NCI-H2107 treated with DMSO at 0.1 percent for 48 hours (cell line): Measurements from ENCODE around the gene AARSD1.
"Not testable (repeated sequence)": the region's sequence is repeated elsewhere in the genome, so short reads cannot be mapped to it uniquely, and the experiment has no call there.

ENCODE experiments used
- DNase-seq: peaks from one replicate; lab custom pipeline; 2025; ENCODE audit not compliant: unreplicated experiment; lab: John Stamatoyannopoulos, UW

AARSD1 gene

DNA sequence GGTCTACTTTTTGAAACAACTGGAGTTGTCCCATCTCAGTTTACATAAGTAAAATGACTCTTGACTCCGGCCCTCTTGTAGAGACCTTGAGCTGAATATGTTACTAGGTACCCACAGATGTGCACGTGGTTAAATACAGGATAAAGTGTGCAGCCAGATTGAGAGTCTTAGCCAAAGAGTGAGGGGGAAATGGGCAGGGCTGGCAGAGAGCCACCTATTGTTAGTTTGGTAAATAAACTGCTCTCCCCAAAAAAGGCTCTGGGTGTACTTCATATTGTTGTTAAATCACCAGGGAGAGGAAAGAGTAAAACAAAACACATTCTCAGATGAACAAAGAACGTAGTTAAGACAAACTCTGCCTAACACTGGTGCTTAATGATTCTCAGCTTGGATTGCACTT is 43.3 kb downstream of the AARSD1 start:
- peak; percentile 40 for DNase-seq

DNA sequence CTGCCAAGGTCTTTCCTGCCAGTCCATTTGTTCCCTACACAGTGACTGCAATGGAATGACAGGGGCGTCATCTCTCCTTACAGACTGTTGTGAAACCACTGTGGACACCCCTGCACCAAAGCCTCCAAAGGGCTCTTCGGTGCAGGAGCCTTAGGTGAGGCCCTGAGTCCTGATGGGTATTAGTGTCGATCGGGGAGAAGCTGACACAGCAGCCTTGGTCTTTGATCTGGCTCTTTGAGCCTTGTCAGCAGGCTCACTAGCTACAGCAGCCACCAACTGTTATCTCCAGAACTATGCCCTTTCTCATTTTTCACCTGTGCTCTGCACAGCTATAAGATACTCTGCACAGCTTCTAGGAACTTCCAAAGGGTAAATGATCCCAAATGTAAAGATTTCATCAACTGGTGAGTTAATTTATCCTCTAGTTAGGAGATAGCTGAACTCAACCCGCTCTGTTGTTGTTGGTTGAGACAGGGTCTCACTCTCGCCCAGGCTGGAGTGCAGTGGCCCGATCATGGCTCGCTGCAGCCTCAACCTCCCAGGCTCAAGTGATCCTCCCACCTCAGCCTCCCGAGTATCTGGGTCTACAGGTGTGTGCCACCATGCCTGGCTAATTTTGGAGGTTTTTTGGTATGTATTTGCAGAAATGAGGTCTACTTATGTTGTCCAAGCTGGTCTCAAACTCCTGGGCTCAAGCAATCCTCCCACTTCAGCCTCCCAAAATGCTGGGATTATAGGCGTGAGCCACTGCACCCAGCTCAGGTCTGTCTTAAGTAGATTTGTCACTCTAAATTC is 44.0 kb downstream of the AARSD1 start:
- DNase-seq: no peak

DNA sequence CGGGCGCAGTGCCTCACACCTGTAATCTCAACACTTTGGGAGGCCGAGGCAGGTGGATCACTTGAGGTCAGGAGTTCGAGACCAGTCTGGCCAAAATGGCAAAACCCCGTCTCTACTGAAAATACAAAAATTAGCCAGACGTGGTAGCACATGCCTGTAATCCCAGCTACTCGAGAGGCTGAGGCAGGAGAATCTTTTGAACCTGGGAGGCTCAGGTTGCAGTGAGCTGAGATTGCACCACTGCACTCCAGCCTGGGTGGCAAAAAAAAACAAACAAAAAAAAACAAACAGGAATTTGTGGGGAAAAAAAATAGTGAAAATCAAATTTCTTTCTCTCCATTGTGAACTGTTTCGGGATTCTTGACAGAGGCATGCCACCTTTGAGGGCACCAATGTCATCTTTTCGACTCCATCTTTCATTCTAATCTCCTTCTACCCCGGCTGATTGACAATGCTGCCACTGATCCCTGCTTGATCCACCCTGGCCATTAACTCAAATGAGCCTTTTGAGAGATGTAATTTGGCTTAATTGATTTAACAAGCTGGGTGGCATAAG is 44.7 kb downstream of the AARSD1 start:
- DNase-seq: not testable (repeated sequence)

DNA sequence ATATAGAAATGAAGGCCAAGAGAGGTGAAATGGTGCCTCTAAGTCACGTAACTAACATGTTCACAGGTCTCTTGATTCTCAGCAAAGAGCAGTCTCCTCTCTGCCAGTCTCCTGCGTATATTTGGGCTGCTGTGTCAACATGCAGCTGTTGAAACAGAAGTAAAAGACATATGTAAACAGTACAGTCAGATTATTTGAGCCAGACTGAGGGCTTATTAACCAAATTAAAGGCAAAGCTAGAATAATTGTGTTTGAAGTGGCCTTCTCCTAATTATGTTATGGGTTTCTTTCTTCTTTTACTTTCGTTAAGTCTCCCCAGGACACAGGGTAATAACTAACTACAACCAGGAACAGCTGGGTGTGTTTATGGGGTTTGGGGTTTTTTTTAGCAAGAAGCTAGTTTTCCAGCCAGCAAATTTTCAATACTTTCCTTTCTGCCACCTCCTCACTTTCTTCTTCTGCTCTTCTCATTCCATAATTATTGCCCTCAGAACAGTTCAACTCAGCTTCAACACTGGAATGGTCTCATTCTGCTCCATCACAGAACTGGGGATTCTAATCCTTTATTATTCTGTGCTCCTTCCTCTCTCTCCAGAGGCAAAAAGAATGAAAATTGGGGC is 45.2 kb downstream of the AARSD1 start:
- DNase-seq: peak; percentile 11

DNA sequence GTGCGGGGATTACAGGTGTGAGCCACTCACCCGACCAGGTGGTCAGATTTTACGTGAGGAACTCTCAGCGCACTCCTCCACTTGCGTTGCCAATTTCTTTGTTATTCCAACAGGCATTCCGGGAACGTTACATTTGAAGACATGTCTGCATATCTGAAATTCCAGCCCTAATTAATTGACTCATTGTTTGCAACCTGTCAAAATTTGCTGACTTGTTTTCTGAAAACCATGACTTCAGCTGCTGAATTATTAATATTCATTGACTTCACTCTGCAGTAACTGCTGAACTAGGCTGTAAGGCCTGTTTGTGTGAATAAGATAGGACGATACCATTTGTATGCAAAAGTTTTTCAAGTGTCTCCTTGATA is 47.0 kb downstream of the AARSD1 start:
- no peak for DNase-seq

DNA sequence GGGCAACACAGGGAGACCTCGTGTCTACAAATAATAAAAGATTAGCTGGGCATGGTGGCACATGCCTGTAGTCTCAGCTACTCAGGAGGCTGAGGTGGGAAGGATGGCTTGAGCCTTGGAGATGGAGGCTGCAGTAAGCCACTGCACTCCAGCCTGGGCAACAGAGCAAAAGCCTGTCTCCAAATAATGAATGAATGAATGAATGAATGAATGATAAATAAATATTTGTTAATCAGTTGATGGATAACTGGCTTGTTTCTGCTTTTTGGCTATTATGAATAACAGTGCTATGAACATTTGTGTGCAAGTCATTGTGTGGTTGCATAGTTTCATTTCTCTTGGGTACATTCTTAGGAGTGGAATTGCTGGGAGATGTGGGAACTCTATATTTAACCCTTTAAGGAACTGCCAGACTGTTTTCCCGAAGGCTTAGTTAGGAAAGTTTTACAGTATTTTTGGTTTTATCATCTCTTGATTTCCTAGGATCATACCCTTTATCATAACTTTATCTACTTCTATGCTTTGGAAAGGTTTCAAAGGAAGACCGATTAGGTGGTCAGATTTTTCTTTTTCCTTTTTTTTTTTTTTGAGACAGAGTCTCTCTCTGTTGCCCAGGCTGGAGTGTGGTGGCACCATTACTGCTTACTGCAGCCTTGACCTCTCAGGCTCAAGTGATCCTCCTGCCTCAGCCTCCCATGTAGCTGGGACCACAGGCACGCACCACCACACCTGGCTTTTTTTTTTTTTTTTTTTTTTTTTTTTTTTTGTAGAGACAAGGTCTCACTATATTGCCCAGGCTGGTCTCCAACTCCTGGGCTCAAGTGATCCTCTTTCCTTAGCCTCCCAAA is 47.6 kb downstream of the AARSD1 start:
- not testable (repeated sequence) for DNase-seq

DNA sequence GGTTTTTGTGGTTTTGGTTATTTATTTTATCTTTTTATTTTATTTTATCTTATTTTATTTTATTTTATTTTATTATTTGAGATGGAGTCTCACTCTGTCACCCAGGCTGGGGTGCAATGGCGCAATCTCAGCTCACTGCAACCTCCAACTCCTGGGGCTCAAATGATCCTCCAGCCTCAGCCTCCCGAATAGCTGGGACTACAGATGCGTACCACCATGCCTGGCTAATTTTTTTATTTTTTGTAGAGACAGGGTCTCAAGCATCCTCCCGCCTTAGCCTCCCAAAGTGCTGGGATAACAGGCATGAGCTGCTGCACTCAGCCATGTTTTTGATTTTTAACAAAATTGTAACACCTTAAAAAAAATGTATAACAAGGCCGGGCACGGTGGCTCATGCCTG is 49.0 kb downstream of the AARSD1 start:
- DNase-seq: not testable (repeated sequence)

DNA sequence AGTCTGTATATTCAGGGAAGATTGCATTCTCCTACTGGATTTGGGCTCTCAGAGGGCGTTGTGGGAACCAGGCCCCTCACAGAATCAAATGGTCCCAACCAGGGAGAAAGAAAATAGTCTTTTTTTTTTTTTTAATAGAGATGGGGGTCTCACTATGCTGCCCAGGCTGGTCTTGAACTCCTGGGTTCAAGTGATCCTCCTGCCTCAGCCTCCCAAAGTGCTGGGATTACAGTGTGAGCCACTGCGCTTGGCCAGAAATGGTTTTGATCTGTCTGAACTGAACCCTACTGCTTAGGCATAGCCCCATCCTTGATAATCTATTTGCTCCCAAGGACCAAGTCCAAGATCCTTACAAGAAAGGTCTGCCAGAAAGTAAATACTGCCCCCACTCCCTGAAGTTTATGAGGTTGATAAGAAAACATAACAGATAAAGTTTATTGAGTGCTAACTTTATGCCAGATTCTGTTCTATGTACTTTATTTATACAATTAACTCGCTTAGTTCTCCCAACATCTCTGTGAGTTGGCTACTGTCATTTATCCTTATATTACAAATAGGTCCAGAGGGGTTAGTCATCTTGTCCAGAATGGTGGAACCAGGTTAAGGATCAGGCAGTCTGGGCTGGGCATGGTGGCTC is 50.2 kb downstream of the AARSD1 start:
- DNase-seq: no peak

DNA sequence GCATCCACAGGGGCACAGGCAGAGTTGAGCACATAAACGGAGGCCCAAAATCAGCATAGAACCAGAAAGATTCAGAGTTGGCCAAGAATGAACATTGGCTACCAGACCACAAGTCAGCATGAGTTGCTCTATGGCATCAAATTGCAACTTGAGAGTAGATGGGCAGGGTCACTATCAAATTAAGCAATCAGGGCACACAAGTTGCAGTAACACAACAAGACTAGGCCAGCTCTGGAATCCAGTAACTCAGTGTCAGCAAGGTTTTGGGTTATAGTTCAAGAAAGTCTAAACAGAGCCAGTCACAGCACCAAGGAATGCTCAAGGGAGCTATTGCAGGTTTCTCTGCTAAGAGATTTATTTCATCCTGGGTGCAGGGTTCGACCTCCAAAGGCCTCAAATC is 50.7 kb downstream of the AARSD1 start:
- no peak for DNase-seq

DNA sequence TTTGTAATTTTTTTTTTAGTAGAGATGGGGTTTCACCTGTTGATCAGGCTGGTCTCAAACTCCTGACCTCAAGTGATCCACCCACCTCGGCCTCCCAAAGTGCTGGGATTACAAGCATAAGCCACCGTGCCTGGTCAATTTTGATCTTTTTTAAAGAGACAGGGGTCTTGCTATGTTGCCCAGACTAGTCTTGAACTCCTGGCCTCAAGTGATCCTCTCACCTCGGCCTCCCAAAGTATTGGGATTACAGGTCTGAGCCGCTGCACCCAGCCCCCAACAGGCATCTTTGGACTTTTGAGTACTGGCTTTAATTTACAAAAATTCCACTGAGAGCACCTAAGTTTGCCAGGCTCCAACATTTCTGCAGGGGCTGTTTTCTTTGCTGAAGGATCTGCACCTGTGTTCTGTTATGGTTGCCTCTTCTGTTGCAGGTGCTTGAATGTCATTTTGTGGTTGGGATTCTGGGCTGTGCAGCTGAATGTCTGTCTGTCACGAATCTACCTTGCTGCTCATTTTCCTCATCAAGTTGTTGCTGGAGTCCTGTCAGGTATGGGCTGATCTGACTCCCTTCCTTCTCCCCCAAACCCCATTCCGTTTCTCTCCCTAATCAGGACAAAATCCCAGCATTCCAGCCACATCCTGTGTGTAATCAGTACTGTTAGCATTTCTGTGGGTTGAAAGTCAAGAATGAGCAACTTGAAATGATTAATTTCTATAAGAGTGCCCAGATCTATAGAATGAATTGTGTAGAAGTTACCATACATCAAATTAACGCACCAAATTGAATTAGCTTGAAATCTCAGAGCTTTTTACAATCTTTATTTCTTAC is 55.2 kb downstream of the AARSD1 start:
- peak; percentile 55 for DNase-seq

DNA sequence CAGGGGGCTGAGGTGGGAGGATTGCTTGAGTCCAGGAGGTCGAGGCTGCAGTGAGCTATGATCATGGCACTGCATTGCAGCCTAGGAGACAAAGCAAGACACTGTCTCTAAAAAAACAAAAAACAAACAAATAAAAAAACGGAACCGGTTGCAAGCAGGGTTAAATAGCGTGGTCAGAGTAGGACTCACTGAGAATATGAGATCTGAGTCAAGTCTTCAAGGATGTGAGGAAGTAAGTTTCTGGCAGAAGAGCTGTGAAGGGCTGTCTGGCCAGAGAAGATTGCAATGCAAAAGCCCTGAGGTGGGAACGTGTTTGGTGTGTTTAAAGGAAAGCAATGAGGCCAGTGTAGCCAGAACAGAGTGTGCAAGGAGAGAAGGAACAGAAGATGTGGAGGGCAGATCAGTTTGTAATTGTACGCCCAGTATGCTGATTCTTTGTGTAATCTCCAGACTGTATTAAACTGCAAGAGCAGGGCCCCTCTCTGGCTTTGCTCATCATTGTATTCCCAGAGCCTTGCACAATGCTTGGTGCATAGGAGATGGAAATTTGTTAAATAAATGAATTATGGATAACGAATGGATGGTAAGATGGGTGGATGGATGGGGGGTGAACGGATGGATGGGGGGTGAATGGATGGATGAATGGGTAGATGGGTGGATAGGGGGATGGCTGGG is 57.3 kb downstream of the AARSD1 start:
- no peak for DNase-seq

DNA sequence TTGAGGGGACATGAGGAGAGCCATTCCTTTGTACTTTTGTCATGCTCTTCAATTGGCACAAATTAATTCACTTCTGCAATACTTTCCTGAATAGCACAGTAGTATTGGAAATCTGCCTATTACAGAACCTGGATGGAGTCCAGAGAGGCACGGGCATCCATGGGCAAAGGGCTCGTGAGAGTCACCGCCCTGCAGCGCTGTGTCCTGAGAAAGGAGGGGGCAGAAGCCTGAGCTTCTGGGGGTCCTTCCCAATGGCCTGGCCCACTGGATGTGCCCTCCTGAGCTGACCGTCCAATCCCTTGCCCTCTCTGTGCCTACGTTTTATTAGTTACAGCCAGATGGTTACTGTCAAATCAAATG is 60.2 kb downstream of the AARSD1 start:
- no peak for DNase-seq

DNA sequence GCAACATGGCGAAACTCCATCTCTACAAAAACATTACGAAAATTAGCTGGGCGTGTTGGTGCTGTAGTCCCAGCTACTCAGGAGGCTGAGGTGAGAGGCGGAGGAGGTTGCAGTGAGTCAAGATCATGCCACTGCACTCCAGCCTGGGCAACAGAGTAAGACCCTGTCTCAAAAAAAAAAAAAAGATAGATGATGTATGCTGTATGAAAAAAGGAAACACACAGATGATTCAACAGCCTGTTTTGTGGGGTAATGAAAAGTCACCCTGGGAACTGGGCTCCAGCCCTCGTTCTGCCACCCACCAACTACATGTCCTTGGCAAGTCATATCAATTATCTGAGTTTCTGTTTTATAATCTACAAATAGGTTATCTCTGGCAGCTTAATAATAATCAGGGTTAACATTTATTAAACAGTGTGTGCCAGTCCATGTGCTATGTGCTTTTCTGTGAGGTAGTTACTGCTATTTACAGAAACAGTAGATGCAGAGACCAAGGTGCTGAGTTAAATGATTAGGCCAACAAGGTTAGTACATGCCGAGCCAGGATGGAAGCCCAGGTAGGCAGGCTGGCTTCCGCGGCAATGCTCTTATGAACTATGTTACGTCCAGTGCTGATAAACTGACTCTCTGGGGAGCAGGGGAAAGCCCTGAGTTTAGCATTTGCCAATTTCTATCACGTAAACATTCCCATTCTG is 62.6 kb downstream of the AARSD1 start:
- DNase-seq: no peak
